Bone marrow (tissue), 2 donors: ENCODE measurements around the gene RFTN1.
"Not testable (repeated sequence)": the region's sequence is repeated elsewhere in the genome, so short reads cannot be mapped to it uniquely, and the experiment has no call there.

ENCODE experiments used
- DNase-seq, 2 donors: peaks; one replicate each; lab custom pipeline; 2025; lab: John Stamatoyannopoulos, UW

The RFTN1 gene

DNA sequence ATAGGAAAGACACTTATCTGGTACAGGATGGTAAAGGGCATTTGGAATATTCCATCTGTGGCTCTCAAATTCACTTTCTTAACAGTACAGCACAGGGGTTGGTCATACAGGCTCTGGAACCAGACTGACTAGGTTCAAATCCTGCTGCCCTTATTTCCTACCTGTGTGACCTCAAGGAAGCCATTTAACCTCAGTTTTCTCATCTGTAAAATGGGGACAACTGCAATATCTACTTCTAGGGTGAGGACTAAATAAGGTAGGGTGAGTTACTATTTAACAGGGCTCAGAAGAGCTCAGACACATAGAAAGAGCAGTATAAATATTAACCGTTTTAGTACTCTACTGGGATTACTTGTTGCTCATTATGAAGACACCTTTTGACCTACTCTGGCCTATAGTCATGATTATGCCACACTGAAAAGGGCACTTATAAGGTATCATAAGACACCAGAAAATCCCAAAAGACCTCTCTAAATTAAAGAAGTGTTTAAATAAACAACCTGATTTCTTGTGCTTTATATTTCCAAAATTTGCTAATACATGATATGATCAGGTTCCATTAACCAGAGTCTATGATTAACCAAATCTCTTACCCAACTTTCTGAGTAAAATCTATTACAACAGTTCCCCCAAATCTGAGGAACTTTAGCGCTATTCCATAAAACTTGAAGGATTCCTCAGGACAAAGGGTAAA is 6.5 kb downstream of the RFTN1 start:
- DNase-seq = no peak

DNA sequence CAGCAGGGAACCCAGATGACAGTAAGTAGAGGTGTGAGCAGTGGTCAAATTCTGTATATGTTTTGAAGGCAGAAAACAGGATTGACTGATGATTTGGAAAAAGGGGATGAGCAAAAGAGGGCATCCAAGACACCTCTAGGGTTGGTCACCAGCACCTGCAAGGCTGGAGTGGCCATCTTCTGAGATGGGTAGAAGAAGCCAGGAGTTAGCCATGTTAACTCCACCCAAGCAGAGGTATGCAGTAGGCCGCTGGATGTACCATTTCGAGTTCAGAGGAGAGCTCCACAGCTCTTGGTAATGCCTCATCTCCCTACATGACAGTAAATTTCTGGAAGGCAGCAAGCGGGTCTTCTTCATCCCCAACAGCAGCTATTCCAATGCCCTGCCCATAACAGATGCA is 7.0 kb downstream of the RFTN1 start:
- DNase-seq = no peak

DNA sequence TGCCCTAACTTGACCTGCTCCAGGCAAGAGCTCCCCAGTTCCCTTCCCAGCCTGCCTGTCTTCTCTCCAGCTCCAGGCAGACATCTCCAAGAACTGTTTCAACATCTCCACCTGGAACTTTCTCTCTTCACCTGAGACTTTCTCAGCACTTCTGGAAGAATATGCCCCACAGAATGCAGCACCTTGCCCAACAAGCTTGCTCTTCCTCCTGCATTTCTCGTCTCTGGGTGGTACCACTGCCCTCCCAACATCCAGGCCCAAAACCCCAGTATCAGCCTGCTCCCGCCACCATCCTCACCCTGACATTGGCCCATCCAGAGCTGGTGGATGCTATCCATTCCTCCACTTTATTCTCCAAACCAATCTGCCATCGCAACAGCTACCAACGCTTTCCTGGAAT is 8.8 kb downstream of the RFTN1 start:
- DNase-seq = no peak

DNA sequence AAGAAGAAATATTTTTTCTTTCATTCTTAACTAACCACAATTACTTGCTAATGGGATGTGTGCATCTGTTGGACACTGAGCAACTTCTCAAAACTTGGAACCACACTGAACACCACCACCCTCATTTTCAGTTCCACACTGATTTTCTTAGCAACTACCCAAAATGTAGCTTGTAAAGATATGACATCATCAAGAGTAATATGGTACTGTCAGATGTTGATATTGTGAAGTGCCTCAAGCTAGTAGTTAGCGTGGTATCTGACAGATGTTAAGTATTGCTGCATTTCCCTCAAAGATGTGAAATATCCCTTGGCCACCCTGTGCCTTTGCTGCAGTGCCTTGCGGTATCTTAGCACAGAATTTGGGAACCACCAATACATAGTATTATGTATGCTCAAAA is 9.3 kb downstream of the RFTN1 start:
- no peak for DNase-seq

DNA sequence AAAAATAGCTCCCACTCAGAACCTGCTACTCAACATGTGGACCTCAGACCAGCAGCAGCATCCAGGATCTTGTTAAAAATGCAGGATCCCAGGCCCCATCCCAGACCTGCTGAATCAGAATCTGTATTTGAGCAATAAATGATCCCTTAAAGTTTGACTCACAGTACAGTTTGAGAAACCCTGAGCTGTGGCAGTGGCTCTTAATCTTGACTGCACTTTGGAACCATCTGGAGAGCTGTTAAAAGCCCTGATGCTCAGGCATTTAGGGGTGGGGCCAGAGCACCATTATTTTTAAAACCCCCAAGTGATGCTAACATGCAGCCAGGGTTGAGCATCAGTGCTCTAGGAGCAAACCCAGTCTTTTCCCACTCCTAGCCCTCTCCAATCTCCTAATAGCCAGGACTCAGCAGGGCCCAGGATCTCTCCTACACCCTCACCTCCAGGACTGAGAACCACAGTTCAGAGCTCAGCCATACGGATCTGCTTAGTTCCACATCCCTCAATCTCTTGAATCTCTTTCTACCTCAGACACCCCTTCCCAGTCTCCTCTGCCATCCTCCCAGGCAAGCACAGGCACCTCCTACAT is 10.2 kb downstream of the RFTN1 start:
- no peak for DNase-seq

DNA sequence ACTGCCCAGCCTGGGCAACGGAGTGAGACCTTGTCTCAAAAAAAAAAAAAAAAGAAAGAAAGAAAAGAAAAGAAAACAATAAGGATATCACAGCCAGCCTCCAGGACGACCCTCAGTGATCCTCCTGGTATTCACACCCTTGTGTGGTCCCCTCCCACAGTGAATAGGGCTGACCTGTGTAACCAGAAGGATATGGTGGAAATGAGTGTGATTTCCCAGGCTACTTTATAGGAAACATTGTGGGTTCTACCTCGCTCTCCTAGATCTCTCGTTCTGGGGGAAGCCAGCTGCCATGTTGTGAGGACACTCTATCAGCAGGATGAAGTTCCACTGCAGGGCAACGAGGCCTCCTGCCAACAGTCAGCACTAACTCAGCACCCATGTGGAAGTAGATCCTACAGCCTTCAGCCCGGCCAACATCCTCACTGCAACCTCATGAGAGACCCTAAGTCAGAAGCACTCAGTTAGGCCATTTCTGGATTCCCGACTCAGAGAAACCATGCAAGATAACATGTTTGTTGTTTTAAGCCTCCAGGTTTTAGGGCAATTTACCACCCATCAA is 11.1 kb downstream of the RFTN1 start:
- no peak for DNase-seq

DNA sequence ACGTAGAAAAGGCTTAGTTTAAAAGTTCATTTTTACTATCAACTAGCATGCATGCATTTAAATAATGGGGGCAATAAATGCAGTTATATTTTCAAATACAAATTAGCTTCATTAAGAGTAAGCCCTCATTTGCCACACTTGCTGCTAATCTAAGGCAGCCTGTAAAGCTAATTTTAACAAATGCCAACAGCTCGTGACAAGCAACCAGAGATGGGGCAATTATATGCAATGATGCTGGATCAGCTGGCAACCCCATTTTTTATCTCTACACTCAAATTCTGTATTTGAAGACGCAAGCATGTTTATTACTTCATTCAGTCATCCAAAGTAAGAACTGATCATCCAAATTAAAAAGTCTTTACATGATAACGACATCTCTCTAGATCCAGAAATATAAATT is 12.1 kb downstream of the RFTN1 start:
- DNase-seq = no peak

DNA sequence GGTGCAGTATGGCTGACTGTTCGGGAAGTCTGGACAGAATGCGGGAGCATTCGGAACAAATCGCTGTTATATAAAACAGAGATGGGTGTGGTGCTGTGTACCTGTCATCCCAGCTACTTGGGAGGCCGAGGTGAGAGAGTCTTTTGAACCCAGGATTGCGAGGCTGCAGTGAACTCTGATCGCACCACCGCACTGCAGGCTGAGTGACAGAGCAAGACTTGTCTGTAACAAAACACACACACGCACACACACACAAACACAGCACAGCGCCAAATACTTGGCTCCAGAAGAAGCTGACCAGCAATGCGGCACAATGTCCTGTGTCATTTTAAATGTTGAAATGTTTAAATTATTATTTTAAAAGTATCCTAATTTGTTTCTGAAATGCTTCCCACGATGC is 12.6 kb downstream of the RFTN1 start:
- no peak for DNase-seq

DNA sequence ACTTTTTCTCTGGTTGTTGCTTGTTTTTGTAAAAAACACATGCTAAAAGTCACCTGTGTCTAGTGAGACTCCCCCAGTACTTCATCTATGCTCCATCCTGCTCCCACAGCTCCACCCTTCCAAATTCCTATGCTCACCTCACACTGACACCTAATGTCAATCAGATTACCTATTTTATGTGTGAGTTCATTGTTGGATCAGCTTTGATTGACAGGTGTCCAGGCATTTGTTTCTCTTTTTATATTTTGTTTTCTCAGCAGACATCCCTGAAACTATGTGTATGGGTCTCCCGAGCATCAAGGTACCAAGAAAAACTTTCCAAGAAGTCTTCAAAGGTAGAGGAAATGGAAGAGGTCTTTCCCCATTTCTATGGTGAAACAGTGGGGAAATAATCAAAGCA is 13.4 kb downstream of the RFTN1 start:
- DNase-seq = no peak

DNA sequence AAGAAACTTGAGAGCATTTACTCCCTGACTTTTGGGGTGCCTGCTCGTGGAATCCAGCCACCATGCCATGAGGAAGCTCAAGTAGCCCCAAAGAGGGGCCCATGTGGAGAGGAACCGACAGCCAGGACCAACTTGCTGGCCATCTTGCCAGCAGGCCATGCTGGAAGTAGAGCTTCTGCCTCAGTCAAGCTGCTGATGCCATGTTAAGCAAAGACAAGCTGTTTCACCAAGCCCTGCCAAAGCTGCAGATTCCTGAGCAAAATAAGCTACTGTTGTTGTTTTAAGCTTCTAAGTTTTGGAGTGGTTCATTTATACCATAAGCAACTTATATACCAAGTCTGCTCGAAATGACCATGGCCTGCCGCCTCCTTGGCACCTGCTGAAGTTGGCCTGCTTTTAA is 14.1 kb downstream of the RFTN1 start:
- DNase-seq = no peak

DNA sequence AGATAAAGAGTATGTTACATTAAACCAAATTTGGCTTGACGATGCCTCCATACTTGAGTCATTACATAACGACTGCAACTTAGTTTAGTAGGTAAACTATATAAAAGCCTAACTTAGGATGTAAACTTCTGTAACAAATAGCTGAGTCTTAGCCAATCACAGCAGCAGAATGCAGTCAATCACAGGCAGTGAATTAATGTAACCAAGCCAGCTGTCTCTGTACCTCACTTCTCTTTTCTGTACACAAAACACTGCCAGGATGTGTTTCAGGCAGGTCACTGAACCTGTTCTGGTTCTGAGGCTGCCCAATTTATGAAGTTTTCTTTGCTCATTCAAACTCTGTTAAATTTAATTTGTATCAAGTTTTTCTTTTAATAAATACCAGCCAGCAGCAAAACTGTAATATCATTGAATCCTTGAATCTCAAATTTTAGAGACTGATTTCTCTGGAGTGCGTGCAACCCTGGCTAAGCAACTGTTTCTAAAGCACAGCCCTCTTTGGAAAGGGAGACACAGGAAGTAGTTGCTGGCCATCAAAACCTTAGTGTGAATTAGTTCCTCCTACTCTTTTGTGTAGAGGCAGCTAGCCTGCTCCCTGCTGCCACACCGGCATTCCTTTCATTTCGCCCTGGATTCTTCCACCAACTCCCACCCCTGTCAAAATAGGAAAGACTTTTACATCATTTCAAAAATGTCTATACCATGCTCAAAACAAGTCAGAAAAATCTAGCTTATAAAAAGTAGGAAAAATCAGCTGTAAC is 15.2 kb downstream of the RFTN1 start:
- DNase-seq = no peak

DNA sequence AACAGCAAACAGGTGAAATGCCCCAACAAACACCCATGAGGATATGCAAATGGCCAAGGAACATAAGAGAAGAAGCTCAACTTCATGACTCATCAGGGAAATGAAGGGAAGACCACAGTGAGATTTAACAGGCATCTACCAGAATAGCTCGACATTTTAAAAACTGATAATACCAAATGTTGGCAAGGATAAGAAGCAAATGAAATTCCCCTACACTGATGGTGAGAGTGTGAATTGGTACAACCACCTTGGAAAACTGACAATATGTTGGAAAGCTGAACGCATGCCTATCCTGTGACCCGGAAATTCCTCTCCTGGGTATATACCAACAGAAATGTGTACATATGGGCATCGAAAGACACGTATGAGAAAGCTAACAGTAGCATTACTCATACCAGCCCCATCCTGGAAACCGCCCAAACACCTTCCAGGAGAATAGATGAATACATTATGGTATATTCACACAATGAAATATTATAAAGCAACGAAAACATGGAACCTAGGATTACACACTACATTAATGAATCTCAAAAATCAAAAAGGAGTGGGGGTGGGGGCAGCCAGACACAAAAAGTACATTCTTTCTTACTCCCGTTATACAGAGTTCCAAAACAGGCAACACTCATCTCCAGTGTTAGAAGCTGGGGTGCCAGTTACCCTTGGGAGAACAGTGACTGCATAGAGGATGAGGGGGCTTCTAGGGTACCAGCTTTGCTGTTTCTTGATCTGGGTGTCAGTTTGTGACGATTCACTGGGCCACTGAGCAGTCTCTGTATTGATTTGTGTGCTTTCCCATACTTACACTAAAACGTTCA is 16.9 kb downstream of the RFTN1 start:
- DNase-seq = peak in 1 of 2 donors; percentile 38

DNA sequence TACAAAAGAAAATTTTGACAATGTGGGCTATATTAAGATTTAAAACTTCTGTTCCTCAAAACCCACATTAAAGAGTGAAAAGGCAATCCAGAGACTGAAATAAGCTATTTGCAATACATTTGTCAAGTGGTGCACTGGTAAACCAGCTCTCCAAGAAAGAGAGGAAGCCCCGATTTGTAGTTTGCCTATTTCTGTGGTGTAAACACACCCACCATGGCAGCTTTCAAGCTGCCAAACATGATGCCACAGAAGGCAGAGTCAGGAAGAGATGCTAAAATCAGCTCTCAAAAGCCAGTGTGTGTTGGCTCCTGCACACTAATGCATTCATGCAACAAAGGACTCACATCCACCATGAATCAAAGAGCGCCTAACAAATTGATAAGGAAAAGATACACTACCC is 17.5 kb downstream of the RFTN1 start:
- no peak for DNase-seq

DNA sequence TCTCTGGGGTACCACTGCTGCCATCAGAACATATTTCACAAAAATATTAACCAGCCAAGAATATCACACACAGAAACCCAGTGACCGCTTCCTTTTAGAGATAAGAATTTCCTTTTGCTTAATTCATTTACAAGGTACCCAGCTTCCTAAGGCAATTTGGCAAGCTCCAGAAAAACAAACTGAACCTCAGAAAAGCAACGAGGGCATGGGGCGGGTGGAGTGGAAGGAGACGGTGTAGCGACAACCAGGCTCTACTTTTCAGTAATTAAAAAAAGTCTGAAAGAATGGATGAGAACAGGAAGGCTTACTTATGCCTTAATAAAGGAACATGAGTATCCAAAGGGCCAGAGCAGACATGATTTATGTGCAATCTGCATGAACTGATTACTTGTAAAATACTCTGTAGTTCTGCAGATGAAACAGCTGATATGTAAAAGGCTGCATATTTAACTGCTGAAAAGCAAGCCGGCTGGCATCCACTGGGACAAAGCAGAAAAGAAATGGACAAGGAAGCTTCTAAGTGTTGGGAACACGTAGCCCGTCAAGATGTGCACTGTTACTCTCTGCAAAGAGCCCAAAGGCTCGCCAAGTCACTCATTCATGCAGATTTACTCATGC is 18.6 kb downstream of the RFTN1 start:
- DNase-seq = no peak

DNA sequence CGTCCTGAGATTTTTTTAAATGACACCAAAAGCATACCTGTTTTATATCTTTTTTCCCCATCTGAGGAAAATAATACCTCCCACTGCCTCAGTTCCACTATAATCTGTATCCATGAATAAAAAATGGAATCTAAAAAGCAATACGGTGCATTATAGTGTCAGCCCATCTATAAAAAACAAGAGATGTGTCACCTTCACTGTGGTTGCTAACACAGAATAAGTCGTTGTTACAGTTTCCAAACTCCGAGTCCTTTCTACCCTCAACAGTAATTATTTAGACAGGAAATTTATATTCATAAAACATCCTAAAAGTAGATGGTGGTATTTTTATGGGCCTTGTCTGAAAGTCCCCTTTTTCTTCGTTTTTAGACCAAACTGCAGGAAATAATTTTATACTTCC is 19.4 kb downstream of the RFTN1 start:
- no peak for DNase-seq

DNA sequence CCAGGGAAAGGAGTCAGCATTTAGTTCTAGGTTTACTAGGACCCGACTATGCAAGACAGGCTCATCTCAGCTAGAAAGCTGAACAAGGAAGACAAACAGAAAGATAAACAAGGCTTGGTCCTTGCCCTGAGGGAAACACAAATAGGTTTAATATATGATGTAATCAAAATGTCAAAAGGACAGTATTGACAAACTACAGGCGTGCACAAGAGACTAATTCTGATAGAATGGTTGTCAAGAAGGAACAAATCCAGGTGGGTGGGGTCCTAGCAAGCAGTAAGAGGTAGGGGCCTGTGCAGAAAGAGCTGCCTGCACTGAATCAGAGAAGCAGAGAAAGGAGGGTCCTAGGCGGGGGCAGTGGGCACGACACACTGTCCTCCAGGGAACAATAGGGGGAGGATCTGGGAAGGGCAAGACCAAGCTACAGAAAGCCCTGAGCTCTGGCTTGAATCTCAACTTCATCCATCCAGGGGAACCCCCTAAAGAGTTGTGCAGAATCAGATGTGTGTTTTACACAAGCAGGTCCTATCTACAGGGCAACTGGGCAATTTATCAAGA is 23.4 kb downstream of the RFTN1 start:
- DNase-seq = no peak

DNA sequence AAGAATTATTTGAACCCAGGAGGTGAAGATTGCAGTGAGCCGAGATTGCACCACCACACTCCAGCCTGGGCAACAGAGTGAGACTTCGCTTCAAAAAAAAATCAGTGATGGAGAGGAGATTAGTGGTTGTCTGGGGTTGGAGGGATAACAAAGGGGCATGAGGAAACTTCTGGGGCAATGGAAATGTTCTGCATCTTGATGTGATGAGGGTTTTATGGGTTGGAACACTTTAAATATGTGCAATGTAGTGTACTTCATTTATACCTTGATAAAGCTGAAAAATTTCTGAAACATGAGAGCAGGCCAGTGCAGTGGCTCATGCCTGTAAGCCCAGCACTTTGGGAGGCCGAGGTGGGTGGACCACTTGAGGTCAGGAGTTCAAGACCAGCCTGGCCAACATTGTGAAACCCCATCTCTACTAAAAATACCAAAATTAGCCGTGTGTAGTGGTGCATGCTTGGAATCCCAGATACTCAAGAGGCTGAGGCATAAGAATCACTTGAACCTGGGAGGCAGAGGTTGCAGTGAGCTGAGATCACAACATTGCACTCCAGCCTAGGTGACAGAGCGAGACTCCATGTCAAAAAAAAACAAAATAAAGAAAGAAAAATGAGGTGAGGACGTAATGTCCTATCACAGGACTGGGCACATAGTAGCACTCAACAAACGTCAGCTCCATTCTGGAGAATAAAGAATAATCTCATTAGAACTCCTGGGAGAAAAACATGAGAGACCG is 24.0 kb downstream of the RFTN1 start:
- not testable (repeated sequence) for DNase-seq

DNA sequence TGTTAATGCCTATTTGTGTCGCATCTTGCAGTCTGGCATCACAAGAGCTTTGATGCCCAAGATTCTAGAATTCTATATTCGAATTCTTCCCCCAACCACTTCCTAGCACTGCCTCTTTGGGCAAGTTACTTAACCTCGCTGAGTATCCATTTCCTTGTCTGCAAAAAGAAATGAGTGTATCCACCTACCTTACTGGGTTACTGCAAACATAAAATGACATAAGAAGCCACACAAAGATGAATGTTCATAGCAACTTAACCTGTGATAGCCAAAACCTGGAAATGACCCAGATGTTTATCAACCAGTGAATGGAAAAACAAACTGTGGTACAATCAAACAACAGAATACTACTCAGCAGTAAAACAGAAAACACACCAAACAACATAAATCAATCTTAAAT is 24.9 kb downstream of the RFTN1 start:
- no peak for DNase-seq

DNA sequence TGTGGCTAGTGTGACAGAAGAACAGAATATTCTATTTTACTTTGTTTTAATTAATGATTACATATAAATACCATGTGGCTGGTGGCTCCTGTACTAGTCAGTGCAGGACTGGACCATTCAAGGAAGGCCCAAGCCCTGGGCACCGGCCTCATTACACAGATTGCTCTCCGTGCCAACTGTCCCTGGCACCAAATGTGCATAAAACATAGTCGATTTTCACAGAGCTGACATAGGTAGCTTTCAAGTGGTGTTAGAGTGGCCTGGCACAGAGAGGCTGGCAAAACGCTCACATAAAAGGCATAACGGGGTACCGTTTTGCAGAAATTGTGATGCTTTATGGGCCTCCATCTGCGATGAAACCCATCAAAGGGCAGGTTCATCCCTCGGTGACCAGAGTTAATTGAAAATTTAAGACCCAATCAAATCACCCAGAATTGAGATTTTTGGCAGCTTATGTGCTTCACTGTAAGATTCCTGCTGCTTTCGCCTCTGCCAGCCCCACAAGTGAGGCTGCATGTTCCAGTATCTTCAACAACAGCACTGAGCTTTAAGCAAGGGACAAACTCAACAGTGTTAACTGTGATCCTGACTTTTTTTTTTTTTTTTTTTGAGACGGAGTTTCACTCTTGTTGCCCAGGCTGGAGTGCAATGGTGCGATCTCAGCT is 25.9 kb downstream of the RFTN1 start:
- no peak for DNase-seq

DNA sequence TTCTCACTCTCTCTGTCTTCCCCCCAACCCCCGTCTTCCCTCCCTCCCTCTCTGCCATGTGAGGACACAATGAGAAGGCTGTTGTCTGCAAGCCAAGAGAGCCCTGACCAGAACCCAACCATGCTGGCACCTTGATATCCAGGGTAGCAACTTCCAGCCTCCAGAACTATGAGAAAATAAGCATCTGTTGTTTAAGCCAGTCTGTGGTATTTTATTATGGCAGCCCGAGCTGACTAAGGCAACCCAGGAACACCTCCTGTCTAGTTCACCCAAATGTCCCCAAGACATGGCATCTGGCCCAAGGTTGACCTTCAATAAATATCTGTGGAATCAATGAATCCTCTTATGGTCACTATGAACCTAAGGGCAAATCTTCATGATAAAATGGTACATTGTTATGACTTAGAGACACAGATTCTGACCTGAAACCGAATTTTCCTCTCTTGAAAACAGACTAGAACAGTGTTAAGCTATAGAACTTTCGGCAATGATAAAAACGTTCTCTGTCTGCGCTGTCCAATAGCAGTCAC is 26.5 kb downstream of the RFTN1 start:
- no peak for DNase-seq
